HUES6 (cell line): ENCODE measurements around the gene NLRP5.
"Not testable (repeated sequence)": the region's sequence is repeated elsewhere in the genome, so short reads cannot be mapped to it uniquely, and the experiment has no call there.

Experiments used
- H3K27ac ChIP-seq: 2 replicates; pipeline ENCODE4 v1.7.0; 2013; ENCODE audit warnings: low read depth, mild to moderate bottlenecking, low read length, inconsistent platforms
- H3K27me3 ChIP-seq: 2 replicates; pipeline ENCODE4 v1.6.1; 2013; ENCODE audit warnings: low read length; ENCODE audit not compliant: control insufficient read depth, insufficient read depth
- H3K36me3 ChIP-seq: 2 replicates; pipeline ENCODE4 v1.6.1; 2013; ENCODE audit warnings: low read length; ENCODE audit not compliant: control insufficient read depth, insufficient read depth
- H3K4me1 ChIP-seq: 2 replicates; pipeline ENCODE4 v1.6.1; 2013; ENCODE audit warnings: low read length; ENCODE audit not compliant: control insufficient read depth, insufficient read depth
- H3K4me3 ChIP-seq: 2 replicates; pipeline ENCODE4 v1.5.1; 2013; ENCODE audit warnings: low read depth, low read length
- H3K9ac ChIP-seq: one replicate; pipeline ENCODE4 v1.6.1; 2013; ENCODE audit warnings: mild to moderate bottlenecking, low read length
- H3K9me3 ChIP-seq: 2 replicates; pipeline ENCODE4 v1.6.1; 2013; ENCODE audit warnings: low read depth, low read length; ENCODE audit not compliant: control insufficient read depth, insufficient read depth

Gene NLRP5

DNA sequence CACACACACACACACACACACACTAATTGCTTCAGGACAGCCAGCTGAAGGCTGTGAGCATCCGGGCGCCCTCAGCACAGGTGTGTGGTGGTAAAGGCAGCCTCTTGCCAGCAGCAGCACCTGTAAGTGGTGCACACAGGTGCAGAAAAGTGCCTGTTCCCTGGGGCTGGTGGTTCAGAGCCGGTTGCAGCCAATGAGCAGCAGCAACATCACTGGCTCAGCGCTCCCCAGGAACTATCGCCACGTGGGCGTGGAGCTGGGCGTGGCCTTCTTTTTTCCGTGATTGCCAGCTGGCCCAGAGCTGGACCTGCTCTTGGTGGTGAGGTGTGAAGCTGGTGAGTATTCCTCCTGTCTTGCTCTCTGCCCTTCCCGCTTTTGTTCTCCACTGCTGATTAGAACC lies at the start of gene NLRP5:
TSS of gene NLRP5 (plus strand) at position 289 of the 400 bp plus-strand sequence.
- Histone ChIP-seq H3K4me1 (no peaks in the 10 kb centered on the region), H3K27me3 (peaks cover 13% of the 10 kb centered on the region; the same call in 1 of the 2 replicates), H3K9me3 (peaks cover 43% of the 10 kb centered on the region; the same call in 1 of the 2 replicates), H3K27ac (no peak within 1 kb of the TSS), H3K4me3 (no peak within 1 kb of the TSS), H3K36me3 (no peaks in the 10 kb centered on the region), H3K9ac (no peak within 1 kb of the TSS)

DNA sequence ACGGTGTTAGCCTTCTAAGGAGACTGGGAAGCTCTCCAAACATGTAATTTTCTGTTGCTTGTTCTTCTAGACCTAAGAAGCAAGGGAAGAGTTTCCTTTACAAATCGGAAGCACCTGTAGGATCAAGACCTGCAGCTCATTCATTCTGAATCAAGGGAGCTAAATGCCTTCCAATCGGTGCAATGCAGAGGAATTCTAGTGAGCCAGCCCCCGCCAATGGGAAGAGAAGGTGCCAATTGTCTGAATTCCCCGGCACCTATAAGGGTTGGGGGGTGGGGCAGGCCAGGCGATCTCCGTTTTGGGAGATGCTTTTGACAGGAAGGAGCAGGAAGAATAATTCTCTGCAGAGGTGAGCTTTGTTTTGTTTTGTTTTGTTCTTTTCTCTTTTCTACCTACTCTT lies 47.4 kb upstream of the NLRP5 start:
- Histone ChIP-seq H3K36me3 (no peaks in the 10 kb centered on the region), H3K9me3 (peaks cover 65% of the 10 kb centered on the region; the same call in 1 of the 2 replicates), H3K9ac (no peak overlapping the region), H3K27me3 (peaks cover 18% of the 10 kb centered on the region; the same call in 1 of the 2 replicates), H3K4me3 (no peak overlapping the region), H3K4me1 (no peaks in the 10 kb centered on the region), H3K27ac (no peak overlapping the region)

DNA sequence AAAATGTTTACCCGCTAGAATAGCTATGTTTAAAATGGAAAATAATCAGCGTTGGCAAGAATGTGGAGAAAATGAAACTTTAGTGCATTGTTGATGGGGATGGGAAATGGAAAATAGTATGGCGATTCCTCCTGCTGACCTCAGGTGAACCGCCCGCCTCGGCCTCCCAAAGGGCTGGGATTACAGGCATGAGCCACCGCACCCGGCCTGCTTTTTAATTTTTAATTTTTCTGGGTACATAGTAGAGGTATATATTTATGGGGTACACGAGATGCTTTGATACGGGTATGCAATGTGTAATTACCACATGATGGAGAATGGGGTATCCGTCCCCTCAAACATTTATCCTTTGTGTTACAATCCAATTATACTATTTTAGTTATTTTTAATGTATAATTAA lies 46.3 kb upstream of the NLRP5 start:
- Histone ChIP-seq H3K27ac (no peak overlapping the region), H3K4me3 (no peak overlapping the region), H3K9me3 (peaks cover 58% of the 10 kb centered on the region; the same call in 1 of the 2 replicates), H3K27me3 (peaks cover 7% of the 10 kb centered on the region; the same call in 1 of the 2 replicates), H3K9ac (no peak overlapping the region), H3K36me3 (no peaks in the 10 kb centered on the region), H3K4me1 (no peaks in the 10 kb centered on the region)

DNA sequence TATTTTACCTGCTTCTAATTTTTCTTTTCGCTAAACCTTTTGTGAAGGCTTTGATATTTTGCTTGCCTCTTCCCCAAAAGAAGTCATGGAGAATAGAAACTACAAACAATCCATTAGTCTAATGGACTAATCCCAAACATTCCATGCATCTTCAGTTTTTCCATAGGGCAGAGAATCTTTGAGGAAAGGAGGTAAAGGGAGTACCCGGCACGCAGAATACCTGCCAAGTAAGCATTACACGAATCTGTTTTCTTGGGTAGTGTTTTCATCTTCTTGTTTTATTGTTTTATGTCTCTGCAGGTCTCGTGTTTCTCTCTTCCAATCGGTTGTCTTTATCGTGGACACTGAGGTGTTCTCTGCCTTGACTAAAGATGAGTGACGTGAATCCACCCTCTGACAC lies 39.0 kb upstream of the NLRP5 start, which contains the start of gene NLRP8:
TSS of gene NLRP8 (plus strand) at position 301 of the 400 bp plus-strand sequence.
- H3K27ac ChIP-seq: no peak within 1 kb of the TSS

DNA sequence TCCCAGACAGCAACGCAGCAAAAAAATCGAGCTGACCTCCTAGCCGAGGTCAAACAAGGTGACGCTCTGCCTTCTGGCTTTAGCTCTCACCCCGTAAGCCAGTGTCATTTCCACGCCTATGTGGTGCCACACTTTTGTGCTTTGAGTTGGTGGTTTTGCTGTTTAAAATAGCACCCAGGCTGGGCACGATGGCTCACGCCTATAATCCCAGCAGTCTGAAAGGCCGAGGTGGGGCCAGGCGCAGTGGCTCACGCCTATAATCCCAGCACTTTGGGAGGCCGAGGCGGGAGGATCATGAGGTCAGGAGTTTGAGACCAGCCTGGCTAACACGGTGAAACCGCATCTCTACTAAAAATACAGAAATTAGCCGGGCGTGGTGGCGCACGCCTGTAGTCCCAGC lies 36.0 kb upstream of the NLRP5 start:
- H3K4me1 ChIP-seq, H3K27me3 ChIP-seq, H3K36me3 ChIP-seq, H3K9ac ChIP-seq, H3K4me3 ChIP-seq, H3K27ac ChIP-seq: not testable (repeated sequence)
- H3K9me3 ChIP-seq: peaks cover 54% of the 10 kb centered on the region; the same call in 1 of the 2 replicates

More for the DNA sequence above, 39.0 kb upstream of the NLRP5 start, which contains the start of gene NLRP8:
- Histone ChIP-seq H3K4me3 (no peak within 1 kb of the TSS), H3K27me3 (no peaks in the 10 kb centered on the region; the same call in 1 of the 2 replicates), H3K9ac (no peak within 1 kb of the TSS), H3K4me1 (no peaks in the 10 kb centered on the region), H3K36me3 (no peaks in the 10 kb centered on the region), H3K9me3 (peaks cover 50% of the 10 kb centered on the region; the same call in 1 of the 2 replicates)

DNA sequence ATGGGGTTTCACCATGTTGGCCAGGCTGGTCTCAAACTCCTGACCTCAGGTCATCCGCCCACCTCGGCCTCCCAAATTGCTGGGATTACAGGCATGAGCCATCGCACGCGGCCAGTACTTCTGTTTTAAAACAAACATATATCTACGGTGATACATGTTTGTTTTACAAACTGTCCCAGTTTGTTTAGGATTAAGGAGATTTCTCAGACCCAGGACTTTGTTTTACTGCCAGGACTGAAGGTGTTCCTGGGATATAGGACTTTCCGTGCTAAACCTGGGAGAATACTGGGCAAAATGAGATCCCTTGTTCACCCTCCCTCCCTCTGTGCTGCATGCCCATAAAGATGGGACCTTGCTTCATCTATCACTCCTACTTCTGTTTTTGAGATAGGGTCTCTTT lies 30.1 kb upstream of the NLRP5 start:
- Histone ChIP-seq H3K9ac (no peak overlapping the region), H3K4me1 (no peaks in the 10 kb centered on the region), H3K9me3 (peaks cover 59% of the 10 kb centered on the region; the same call in 1 of the 2 replicates), H3K27me3 (no peaks in the 10 kb centered on the region; the same call in 1 of the 2 replicates), H3K4me3 (no peak overlapping the region), H3K36me3 (no peaks in the 10 kb centered on the region), H3K27ac (no peak overlapping the region)

DNA sequence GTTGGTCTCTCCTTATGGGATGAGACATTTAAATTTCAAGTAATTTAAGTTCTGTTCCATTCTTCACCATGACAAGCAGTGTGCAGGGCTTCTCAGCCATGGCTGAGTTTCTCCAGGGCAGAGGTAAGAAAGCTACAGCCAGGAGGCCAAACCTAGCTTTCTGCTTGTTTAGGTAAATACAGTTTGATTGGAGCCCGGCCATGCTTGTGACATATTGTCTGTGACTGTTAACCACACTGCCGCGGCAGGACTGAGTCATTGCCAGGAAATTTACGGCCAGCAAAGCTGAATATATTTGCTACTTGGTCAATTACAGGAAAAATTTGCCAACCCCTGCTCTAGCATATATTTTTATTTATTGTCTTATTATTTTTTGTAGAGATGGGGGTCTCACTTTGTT lies 28.2 kb upstream of the NLRP5 start:
- Histone ChIP-seq H3K4me1 (no peaks in the 10 kb centered on the region), H3K36me3 (no peaks in the 10 kb centered on the region), H3K9me3 (peaks cover 61% of the 10 kb centered on the region; the same call in 1 of the 2 replicates), H3K9ac (no peak overlapping the region), H3K4me3 (no peak overlapping the region), H3K27me3 (no peaks in the 10 kb centered on the region; the same call in 1 of the 2 replicates), H3K27ac (no peak overlapping the region)

DNA sequence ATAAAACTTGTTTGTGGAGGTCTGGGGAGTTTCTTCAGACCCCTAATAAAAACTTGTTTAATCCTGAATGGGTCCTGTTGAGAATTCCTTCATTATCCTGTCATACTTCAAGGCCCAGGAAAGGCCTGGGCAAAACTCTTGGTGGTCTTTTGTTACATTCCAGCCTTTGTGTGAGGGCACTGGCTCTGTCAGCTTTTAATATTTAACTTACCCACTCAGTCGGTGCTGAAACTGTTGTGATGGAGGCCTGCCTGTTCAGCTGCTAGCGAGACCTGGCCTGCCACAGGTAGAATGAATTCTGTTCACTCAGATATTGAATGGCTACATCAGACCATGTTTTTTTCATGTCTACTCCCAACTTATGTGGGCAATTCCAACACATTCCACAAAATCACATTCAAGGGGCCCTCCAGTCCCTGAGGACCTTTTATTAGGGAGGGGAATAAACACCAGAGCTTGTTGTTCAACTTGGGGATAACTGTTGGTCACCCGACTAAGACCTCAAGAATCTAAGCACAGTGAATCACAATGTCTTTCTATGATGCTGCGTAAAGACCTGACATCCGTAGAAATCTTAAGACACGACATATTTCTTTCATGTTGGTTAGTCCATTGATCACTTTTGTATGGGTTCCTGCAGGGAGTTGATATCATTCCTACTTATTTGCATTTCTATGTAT lies 26.4 kb upstream of the NLRP5 start:
- Histone ChIP-seq H3K36me3 (no peaks in the 10 kb centered on the region), H3K27ac (no peak overlapping the region), H3K27me3 (no peaks in the 10 kb centered on the region; the same call in 1 of the 2 replicates), H3K4me3 (no peak overlapping the region), H3K9ac (no peak overlapping the region), H3K9me3 (peaks cover 55% of the 10 kb centered on the region; the same call in 1 of the 2 replicates), H3K4me1 (no peaks in the 10 kb centered on the region)

DNA sequence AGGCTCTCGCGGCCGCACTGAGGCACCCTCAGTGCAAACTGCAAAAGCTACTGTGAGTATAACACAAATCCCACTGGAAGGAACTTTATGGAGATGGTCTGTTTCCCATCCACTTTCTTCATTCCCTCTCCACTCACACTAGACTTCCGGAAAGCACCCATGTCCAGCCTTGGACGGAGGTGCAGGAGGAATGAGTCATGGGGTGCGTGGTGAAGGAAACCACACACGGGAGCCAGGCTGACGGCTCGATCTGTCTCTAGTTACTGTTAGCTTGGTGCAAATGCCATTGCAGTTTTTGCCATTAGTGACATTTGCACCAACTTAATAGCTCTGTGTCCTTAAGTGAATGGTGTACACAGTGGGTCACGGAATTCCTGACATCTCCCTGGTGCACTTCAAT lies 24.4 kb upstream of the NLRP5 start:
- Histone ChIP-seq H3K27me3 (no peaks in the 10 kb centered on the region; the same call in 1 of the 2 replicates), H3K4me3 (no peak overlapping the region), H3K4me1 (no peaks in the 10 kb centered on the region), H3K9me3 (peaks cover 47% of the 10 kb centered on the region; the same call in 1 of the 2 replicates), H3K27ac (no peak overlapping the region), H3K36me3 (no peaks in the 10 kb centered on the region), H3K9ac (no peak overlapping the region)

DNA sequence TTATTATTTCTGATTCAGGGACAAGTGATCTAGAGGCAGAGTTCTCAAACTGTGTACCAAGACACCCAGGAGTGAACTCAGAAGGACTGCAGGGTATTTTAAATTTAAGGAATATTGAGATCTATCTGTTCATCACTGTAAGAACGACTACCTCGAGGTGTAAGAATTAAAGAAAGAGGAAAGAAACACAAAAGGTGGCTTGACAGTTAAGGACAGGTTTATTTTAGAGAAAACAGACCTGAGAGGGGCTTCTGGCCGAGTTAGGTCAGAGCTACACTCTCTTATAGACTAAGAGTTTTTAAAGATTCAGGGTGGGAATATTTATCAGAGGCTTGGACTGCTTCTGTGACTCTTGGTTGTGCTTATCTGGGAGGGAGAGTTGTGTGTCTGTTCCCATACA lies 12.6 kb upstream of the NLRP5 start:
- Histone ChIP-seq H3K27me3 (no peaks in the 10 kb centered on the region; the same call in 1 of the 2 replicates), H3K36me3 (no peaks in the 10 kb centered on the region), H3K4me3 (no peak overlapping the region), H3K9me3 (peaks cover 59% of the 10 kb centered on the region), H3K4me1 (no peaks in the 10 kb centered on the region), H3K9ac (no peak overlapping the region), H3K27ac (no peak overlapping the region)

DNA sequence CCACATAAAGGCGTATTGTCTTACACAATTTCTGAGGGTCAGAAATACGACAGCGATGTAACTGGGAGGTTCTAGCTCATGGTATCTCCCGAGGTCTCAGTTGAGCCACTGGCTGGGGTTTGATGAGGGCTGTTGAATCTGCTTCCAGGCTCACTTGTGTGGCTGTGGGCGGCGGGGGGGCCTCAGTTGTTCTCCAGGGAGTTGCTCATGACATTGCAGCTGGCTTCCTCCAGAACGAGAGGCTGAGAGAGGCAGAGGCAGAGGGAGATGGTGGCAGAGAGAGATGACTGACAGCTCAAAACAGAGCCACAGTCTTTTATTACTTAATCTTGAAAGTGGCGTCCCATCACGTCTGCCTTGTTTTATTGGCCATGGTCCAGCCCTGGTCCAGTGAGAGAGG lies 6.2 kb upstream of the NLRP5 start:
- peaks cover 5% of the 10 kb centered on the region; the same call in 1 of the 2 replicates for H3K27me3 ChIP-seq
- H3K36me3 ChIP-seq: no peaks in the 10 kb centered on the region
- H3K27ac ChIP-seq: no peak overlapping the region
- no peak overlapping the region for H3K9ac ChIP-seq
- H3K4me1 ChIP-seq: no peaks in the 10 kb centered on the region
- H3K4me3 ChIP-seq: no peak overlapping the region
- H3K9me3 ChIP-seq: peaks cover 50% of the 10 kb centered on the region
